Activated naive CD8-positive, alpha-beta T cell treated with anti-CD3 and anti-CD28 coated beads for 36 hours (primary cell): ENCODE data around the gene MAN1A1. TPM values are rescaled to one million over a fixed set of nuclear protein-coding genes. Genes with fewer than 3 reads are reported as not detected.

Experiments used
- DNase-seq: peaks from one replicate; pipeline ENCODE4 v3.0.0; 2021
- H3K27ac Mint-ChIP-seq: one replicate; pipeline ENCODE4 v1.8.0; 2022; ENCODE audit warnings: mild to moderate bottlenecking, moderate library complexity, mixed read lengths
- H3K27me3 Mint-ChIP-seq: one replicate; pipeline ENCODE4 v1.8.0; 2022; ENCODE audit warnings: mild to moderate bottlenecking, mixed read lengths
- H3K36me3 Mint-ChIP-seq: one replicate; pipeline ENCODE4 v1.8.0; 2021; ENCODE audit warnings: mild to moderate bottlenecking, mixed read lengths
- H3K4me1 Mint-ChIP-seq: one replicate; pipeline ENCODE4 v1.8.0; 2021; ENCODE audit warnings: mixed read lengths
- H3K4me3 Mint-ChIP-seq: one replicate; pipeline ENCODE4 v1.8.0; 2022; ENCODE audit warnings: mild to moderate bottlenecking, moderate library complexity, mixed read lengths
- H3K9me3 Mint-ChIP-seq: one replicate; pipeline ENCODE4 v1.8.0; 2022; ENCODE audit warnings: mixed read lengths
- total RNA-seq, 2 experiments: library from RNA; stranded (reverse); gene quantifications; one replicate each; pipeline ENCODE4 v1.2.3, GENCODE V29; 2021

MAN1A1 gene
- total RNA-seq, 2 experiments from 2014 or later, result 21.4 to 22.6 TPM

DNA sequence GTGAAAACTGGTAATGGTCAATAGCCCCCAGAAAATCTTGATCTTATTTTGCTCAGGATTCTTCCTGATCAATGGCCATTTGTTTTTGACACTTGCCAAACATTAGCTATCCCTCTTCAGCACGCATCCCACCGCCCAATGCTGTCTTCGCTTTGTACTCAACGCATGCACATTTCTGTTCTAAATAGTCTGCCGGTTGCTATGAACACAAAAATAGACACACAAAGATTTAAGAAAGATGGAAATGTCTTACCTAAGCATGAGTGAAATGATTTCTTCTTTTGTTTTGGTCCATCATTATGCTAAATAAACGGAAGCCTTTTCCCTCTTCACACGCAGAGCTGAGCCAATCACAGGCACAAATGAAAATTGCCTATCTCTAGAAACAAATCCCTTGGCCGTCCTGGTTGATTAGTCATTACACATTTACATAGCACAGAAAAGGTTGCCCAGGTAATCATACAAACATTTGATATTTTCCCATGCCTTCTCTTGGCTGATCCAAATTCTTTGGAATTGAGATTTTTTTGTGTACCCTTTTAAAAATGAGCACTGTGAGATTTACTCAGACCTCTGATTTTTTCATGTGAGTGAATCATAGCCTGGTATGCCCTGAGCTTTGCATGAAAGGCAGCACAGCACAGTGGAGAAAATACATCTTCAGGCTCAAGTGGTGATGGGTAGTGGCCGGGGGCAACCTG is 200.6 kb downstream of the MAN1A1 start:
- no peak overlapping the region for H3K27ac Mint-ChIP-seq
- no peaks in the 10 kb centered on the region for H3K9me3 Mint-ChIP-seq
- no peak for DNase-seq
- H3K4me1 Mint-ChIP-seq, result peaks cover 41% of the 10 kb centered on the region
- H3K4me3 Mint-ChIP-seq, result no peak overlapping the region
- no peaks in the 10 kb centered on the region for H3K36me3 Mint-ChIP-seq
- H3K27me3 Mint-ChIP-seq, result peaks cover 4% of the 10 kb centered on the region

DNA sequence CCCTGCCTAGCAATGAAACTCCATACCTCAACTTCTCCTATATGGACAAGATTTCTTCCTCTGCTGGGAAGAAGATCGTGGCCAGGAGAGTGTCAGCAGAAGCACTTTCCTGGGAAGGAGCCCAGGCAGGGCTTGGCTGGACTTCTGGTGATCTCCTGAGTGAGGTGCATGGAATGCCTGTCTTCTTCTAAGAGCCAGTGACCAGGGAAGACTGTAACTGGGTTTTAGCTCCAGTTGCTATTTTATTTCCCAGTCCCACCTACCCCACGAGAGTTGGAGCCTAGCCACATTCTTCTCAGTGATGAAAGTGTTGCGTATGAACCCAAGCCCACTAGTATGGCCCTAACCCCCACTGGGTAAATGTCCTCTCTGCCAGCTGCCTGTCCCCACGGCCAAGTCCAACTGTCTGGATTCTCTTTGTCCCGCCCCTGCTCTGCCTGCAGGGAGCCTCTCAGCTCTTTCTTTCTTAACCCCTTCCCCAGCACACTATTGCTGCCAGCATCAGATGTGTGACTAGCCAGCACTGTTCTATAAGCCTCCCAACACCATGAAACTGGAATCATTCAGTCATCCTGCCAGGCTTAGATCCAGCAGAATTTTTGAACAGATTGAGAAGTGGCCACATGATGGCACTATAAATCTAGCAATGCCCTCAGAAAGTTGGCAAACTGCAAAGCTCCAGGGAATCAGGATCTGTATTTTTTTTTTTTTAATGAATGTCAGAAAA is 201.3 kb downstream of the MAN1A1 start:
- DNase-seq, result no peak
- Mint-ChIP-seq H3K4me1 (peaks cover 41% of the 10 kb centered on the region), H3K9me3 (no peaks in the 10 kb centered on the region), H3K27ac (peak overlapping the region; percentile 85), H3K36me3 (no peaks in the 10 kb centered on the region), H3K4me3 (no peak overlapping the region), H3K27me3 (peaks cover 3% of the 10 kb centered on the region)

DNA sequence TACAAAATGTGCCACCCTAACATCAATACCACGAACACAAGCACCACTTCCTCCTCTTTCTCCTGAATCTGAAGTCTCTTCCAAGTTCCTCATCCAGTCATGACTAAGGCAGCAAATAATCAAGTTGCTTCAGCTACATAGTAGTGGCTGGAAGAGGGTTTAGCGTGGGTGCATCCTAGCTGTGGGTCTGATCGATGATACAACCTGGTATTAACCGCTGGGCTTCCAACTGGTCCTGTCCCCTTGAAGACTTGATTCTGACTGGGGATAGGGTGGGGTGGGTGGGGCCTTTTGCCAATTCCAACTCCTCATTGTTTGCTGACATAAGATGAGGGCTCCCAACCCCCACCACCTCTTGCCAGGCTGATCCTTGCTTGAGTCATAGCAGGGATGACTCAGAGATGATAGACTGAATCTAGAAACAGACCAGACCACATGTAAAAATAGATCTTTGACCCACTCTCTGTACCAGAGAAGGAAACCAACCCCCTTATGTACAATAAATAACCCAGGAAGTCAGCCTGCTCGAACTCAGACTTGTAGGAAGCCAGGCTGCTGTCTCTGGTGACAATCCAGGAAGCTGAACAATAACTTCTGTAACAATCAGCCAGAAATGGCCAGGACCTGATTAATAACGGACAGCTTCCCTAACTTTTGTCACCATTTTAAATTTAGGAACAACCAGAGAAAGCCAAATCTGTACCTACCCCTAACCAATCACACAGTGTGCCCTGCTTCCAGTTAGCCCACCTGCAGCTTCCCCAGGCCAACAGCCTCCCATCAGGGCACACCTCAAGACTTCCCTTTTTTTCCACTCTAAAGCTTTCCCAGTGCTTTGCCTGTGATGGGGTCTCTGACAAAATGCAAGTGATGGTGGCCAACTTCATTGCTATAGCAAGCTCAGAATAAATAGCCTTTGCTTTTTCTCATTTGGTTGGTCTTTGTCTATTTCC is 202.2 kb downstream of the MAN1A1 start:
- peaks cover 3% of the 10 kb centered on the region for H3K27me3 Mint-ChIP-seq
- H3K27ac Mint-ChIP-seq, result peak overlapping the region; percentile 85
- no peaks in the 10 kb centered on the region for H3K9me3 Mint-ChIP-seq
- peak overlapping the region; percentile 12 for H3K4me3 Mint-ChIP-seq
- DNase-seq, result peak; percentile 66
- no peaks in the 10 kb centered on the region for H3K36me3 Mint-ChIP-seq
- H3K4me1 Mint-ChIP-seq, result peaks cover 37% of the 10 kb centered on the region

DNA sequence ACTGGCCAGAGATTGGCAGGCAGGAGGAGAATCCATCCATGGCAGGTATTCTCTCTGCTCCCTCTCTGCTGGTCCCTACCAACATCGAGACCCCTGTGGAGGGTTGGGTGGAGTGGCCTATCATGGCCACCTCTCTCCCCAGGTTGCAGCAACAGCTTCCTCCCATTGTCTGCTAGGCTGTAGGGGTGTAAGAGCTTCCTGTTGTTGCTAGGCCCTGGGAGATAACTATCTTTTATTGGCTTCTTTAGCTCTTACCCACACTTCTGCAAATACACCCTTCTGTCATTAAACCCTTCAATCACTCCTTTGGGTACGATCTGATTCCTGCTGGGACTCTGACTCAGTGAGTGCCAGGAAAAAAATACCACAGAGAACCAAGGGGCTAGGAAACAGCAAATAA is 204.4 kb downstream of the MAN1A1 start:
- Mint-ChIP-seq H3K4me1 (peaks cover 31% of the 10 kb centered on the region), H3K9me3 (no peaks in the 10 kb centered on the region), H3K36me3 (no peaks in the 10 kb centered on the region), H3K27me3 (peaks cover 3% of the 10 kb centered on the region), H3K27ac (no peak overlapping the region), H3K4me3 (no peak overlapping the region)
- DNase-seq, result no peak

DNA sequence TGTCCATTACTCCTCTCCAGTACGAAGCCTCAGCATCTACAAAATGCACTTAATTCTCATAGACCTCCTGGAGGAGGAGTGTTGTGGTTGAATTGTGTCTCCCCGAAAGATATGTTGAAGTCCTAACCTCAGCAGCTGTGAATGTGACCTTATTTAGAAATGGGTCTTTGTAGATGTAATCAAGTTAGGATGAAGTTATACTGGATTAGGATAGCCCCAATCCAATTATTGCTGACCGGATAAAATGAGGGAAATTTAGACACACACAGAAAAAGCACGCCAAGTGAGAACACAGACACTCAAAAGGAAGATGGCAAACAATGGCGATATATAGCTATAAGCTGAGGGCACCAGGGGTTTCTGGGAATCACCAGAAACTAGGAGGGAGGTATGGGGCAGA is 206.9 kb downstream of the MAN1A1 start:
- Mint-ChIP-seq H3K4me3 (no peak overlapping the region), H3K4me1 (peaks cover 39% of the 10 kb centered on the region), H3K9me3 (no peaks in the 10 kb centered on the region), H3K36me3 (no peaks in the 10 kb centered on the region), H3K27ac (no peak overlapping the region), H3K27me3 (no peaks in the 10 kb centered on the region)
- DNase-seq, result no peak

DNA sequence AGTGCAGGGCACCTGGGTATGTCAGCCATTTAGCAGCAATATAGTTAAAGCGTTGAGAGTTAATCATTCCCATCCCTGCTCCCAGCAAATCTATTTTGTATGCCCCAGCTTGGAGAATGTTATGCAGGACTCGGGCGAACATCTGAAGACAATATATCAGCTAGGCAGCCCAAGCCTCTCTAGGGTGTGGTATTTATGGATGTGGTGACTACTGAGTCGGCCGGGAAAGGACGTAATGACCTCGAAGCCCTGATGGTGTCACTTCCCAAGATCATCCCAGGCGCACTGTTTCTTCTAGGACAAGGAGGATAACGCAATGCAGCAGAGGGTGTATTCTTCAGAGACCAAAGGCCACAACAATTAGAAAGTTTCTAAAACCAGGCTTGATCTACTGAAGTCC is 207.5 kb downstream of the MAN1A1 start:
- H3K27me3 Mint-ChIP-seq, result no peaks in the 10 kb centered on the region
- no peaks in the 10 kb centered on the region for H3K9me3 Mint-ChIP-seq
- no peak overlapping the region for H3K27ac Mint-ChIP-seq
- peaks cover 33% of the 10 kb centered on the region for H3K4me1 Mint-ChIP-seq
- no peak for DNase-seq
- no peaks in the 10 kb centered on the region for H3K36me3 Mint-ChIP-seq
- no peak overlapping the region for H3K4me3 Mint-ChIP-seq

DNA sequence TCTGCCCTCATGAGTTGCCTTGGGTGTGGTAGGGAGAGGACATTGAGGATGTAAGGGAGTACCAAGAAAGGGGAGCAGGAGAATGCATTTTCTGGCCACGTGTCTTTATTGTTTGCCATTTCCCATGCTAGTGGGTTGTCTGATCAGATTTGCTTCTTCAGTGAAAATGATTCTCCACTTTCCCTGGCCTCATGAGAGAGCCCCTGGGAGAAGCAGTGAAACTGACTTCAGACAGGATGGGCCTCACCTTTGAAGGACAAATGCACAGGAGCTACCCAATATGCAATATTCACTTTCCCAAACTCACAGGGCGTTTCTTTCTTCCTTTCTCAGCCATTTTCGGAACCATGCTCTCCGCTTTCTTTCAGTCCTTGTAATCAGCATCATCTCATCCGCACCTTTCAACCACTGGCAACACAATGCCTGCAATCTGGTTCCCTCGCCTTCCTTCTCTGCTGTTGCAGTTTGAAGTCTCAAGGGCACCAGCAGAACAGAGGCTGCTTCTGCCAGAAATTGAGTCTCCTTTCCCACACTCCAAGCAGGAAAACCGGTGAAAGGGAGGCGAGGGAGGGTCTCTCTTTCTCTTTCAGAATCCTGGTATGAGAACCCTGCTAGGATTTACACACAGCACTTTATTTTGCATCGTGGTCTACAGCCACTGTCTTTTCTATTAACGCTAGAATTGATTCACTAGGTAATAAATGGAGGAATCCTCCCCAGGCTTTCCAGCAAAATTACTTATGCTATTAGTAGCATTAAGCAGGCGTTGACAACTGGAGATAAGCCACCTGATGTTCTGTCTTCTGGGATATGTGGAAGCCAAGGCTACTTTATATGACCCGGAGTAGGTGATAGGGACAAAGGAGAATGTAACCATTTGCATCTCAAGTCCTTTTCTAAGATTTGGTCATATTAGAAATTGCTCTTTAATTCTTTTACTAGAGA is 209.1 kb downstream of the MAN1A1 start:
- H3K27ac Mint-ChIP-seq, result no peak overlapping the region
- H3K4me1 Mint-ChIP-seq, result peaks cover 22% of the 10 kb centered on the region
- DNase-seq, result no peak
- H3K9me3 Mint-ChIP-seq, result no peaks in the 10 kb centered on the region
- H3K4me3 Mint-ChIP-seq, result no peak overlapping the region
- H3K27me3 Mint-ChIP-seq, result no peaks in the 10 kb centered on the region
- H3K36me3 Mint-ChIP-seq, result no peaks in the 10 kb centered on the region

DNA sequence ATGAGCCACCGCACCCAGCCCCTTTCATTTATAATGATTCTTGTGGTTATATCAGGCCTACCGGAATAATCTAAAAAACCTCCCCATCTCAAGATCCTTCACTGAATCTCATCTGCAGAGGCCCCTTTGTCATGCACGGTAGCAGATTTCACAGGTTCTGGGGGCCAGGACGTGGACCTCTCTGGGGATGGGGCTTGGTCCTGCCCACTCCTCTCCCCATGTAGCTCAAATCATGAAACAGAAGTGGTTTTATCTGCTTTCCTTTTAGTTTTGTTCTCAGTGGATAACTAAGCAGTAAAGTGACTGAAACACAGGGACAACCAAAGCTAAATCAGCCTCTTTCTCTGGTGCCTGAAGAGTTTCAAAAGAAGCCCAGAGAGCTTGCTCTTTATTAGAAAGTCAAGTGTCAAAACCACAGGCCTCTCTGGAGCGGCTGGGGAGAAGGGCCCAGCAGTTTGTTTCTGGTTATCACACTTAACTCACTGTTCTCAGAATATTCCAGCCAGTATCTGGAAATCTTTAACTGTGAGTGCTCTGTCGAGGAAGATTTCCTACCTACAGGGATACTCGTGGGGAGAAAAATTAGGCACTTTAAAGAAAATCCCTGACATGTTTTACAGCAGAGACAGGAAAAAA is 210.5 kb downstream of the MAN1A1 start:
- Mint-ChIP-seq H3K9me3 (no peaks in the 10 kb centered on the region), H3K4me1 (peaks cover 16% of the 10 kb centered on the region), H3K27me3 (no peaks in the 10 kb centered on the region), H3K27ac (peak overlapping the region; percentile 54), H3K36me3 (no peaks in the 10 kb centered on the region), H3K4me3 (no peak overlapping the region)
- DNase-seq, result peak; percentile 32

DNA sequence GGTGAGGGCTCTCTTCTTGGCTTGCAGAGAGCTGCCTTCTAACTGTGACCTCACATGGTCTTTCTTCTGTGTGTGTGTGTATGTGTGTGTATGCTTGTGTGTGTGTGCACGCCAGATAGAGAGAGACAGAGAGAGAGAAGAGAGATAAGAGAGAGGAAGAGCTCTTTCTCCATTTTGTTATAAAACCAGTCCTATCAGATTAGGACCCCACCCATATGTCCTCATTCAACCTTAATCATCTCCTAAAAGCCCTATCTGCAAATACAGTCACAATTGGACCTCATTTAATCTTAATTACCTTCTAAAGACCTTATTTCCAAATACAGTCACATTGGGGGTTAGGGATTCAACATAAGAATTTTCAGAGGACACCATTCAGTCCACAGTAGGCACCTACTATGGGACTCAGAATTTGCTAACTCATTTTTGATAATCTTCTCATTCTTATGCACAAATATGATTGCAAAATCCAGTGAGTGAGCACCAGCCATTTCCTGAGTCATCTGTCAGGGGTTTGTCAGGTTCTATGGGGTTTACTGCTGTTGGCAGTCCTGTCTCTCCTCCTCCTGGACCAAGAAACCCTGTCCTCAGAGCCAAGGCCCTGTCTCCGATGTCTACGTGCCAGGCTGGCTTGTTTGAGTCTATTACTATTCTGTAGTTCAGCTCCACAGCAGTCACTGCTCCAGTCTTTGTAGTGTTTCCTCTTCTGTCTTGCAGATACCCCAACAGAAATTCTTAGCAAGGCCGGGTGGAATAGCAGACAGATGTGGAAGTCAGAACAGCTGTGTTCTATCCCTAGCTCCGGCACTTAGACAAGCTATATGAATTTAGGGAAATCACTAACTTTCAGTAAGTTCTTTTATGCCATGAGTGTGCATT is 212.1 kb downstream of the MAN1A1 start:
- no peak overlapping the region for H3K27ac Mint-ChIP-seq
- no peaks in the 10 kb centered on the region for H3K27me3 Mint-ChIP-seq
- DNase-seq, result no peak
- no peaks in the 10 kb centered on the region for H3K9me3 Mint-ChIP-seq
- H3K4me1 Mint-ChIP-seq, result peaks cover 16% of the 10 kb centered on the region
- H3K36me3 Mint-ChIP-seq, result no peaks in the 10 kb centered on the region
- H3K4me3 Mint-ChIP-seq, result no peak overlapping the region

DNA sequence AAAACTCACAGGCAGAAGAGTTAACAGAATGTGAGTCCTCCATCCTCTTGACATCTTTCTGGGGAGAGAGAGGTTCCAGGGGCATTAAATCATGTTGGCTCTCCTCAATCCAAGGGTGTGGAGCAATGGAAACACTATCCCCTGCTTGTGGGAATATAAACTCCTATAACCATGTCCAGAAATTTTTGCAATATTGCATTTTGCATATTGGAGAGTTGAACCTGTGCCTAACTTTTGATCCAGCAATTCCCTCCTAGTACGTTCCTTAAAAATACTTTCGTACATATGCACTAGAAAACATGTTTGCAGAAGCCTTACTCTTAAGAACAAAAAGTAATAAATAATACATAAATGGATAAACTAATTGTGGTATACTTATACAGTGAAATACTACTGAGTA is 214.8 kb downstream of the MAN1A1 start:
- Mint-ChIP-seq H3K4me3 (no peak overlapping the region), H3K27me3 (no peaks in the 10 kb centered on the region), H3K27ac (no peak overlapping the region), H3K9me3 (no peaks in the 10 kb centered on the region), H3K4me1 (peaks cover 13% of the 10 kb centered on the region), H3K36me3 (no peaks in the 10 kb centered on the region)
- no peak for DNase-seq

DNA sequence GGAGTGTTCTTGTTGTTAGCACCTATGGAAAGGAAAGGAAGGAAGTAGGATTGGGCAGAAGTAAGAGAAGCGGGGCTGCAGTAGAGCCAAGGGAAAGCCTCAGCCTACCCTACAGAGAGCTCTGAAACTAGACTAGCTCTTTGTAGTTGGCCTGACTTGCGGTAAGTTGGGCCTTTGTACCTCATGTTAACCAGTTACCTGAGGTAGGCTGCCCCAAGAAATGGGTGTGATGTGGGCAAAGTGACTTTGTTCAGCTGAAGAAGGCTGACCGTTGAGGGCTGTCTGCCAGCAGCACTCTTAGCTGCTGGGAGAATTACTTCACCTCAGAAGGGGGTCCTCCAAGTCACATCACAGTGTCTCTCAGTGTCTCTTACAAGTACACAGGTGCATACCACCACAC is 216.2 kb downstream of the MAN1A1 start:
- Mint-ChIP-seq H3K4me3 (no peak overlapping the region), H3K27ac (no peak overlapping the region), H3K9me3 (no peaks in the 10 kb centered on the region), H3K4me1 (peaks cover 10% of the 10 kb centered on the region), H3K36me3 (no peaks in the 10 kb centered on the region), H3K27me3 (no peaks in the 10 kb centered on the region)
- no peak for DNase-seq

DNA sequence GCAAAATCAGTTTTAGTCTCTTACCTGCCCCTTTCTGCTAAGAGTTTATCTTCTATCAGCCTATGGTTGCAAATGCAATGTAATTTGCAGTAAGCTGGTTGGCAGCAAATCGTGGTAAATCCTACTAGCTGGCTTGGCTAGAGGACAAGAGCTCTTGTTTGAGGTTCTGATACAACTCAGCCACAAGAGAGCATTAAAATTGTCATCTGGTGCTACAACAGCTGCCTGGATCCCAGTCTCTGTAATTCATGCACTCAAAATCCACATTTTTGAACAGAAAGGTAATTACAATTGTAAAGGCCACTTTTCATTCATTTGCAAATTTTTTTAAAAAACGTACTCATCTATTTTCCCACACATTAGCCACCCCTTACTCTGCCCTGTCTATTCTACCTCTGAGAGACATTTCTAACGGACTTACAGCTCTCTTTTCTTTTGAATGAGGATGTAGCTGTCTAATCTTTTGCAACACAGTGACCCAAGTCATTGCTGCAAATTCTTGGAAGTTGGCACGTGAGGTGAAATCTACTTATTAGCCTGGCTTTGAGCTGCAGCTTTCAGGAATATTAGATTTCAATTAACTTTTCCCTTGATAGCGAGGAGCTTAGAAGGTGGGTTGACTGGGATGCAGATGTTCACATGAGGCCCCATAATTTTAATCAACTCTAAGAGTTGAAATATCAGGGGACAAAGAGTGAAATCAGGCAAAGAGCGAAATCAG is 217.1 kb downstream of the MAN1A1 start:
- Mint-ChIP-seq H3K27ac (no peak overlapping the region), H3K27me3 (peaks cover 3% of the 10 kb centered on the region), H3K4me1 (peaks cover 6% of the 10 kb centered on the region), H3K36me3 (no peaks in the 10 kb centered on the region), H3K9me3 (no peaks in the 10 kb centered on the region), H3K4me3 (no peak overlapping the region)
- no peak for DNase-seq
